Upper lobe of left lung (tissue), 6 donors: ENCODE results near the gene ATP6V1B1. TPM values are rescaled to one million over a fixed set of nuclear protein-coding genes. Genes with fewer than 3 reads are reported as not detected.

Experiments used
- ATAC-seq, 2 donors: fragments of 200-7000 bp; cut with Tn5 transposase; one replicate each; pipeline ENCODE4 v1.9.1; 2022; ENCODE audit warnings: mild to moderate bottlenecking in 2 of 2, moderate library complexity in 2 of 2; ENCODE audit not compliant: low FRiP score in 2 of 2
- DNase-seq, 2 donors: peaks; one replicate each; pipeline ENCODE4 v3.0.0-alpha.2; 2019 to 2020
- H3K27ac ChIP-seq, 4 donors: fragments of 200-600 bp; sonication (generic); one replicate each; pipeline ENCODE4 v1.5.1; 2016 to 2019
- H3K27me3 ChIP-seq, 4 donors: fragments of 200-600 bp; sonication (generic); one replicate each; pipeline ENCODE4 v1.5.1; 2017 to 2019
- H3K36me3 ChIP-seq, 4 donors: fragments of 200-600 bp; sonication (generic); one replicate each; pipeline ENCODE4 v1.5.1; 2016 to 2019
- H3K4me1 ChIP-seq, 4 donors: fragments of 200-600 bp; sonication (generic); one replicate each; pipeline ENCODE4 v1.5.1; 2018 to 2019
- H3K4me3 ChIP-seq, 4 donors: fragments of 200-600 bp; sonication (generic); one replicate each; pipeline ENCODE4 v1.5.1; 2017 to 2019; ENCODE audit warnings: mild to moderate bottlenecking in 2 of 4, moderate library complexity in 1 of 4
- H3K9me3 ChIP-seq, 4 donors: fragments of 200-600 bp; sonication (generic); one replicate each; pipeline ENCODE4 v1.5.1; 2018 to 2019
- EP300 ChIP-seq, 4 donors: sonication (generic); formaldehyde crosslinking; IDR thresholded peaks; one replicate each; pipeline ENCODE4 v1.5.1; 2017; ENCODE audit warnings: antibody characterized with exemption in 4 of 4, control low read depth in 2 of 4
- POLR2A ChIP-seq, 4 donors: fragments of 450-650 bp; IDR thresholded peaks; one replicate each; pipeline ENCODE4 v1.5.1; 2016 to 2017; ENCODE audit warnings: antibody characterized with exemption in 4 of 4, mild to moderate bottlenecking in 2 of 4
- POLR2AphosphoS5 ChIP-seq, 2 donors: sonication (generic); formaldehyde crosslinking; IDR thresholded peaks; one replicate each; pipeline ENCODE4 v1.5.1; 2017; ENCODE audit warnings: antibody characterized with exemption in 2 of 2
- WGBS, 2 donors: methylation state at CpG; one replicate each; pipeline ENCODE4 v1.1.5; 2017 to 2018; 5-methylcytosine and 5-hydroxymethylcytosine counted together
- total RNA-seq, 6 donors: library from RNA; depleted of rRNA in 4 of 6; stranded (reverse); fragments of >200 nt in 4 of 6; gene quantifications; one replicate each; pipeline versions ENCODE4 v1.1.0 to v1.2.1, GENCODE V29; 2016 to 2021
- TF ChIP-seq, protein P1 (sequence below), 6 experiments: fragments of 450-650 bp in 4 of 6; fragments of 200-600 bp in 2 of 6; sonication (generic) in 2 of 6; IDR thresholded peaks; one replicate each; pipeline ENCODE4 v1.5.1; 2016 to 2019; ENCODE audit warnings: antibody characterized with exemption in 6 of 6
- donor health status: DM: no; HTN: no; CAD: no; lungs with moderate emphysema.
- donor health status: DM: no; HTN: yes; CAD: no; lungs with severe emphysema.

ATP6V1B1 gene
- total RNA-seq, 6 donors from 2014 or later = 1.6 to 23.0 (median 3.2) TPM; not detected in 1

GRCh38 chr2:70962211-70962884 lies 26.6 kb downstream of the ATP6V1B1 start:
- Histone ChIP-seq H3K27ac (no peak overlapping the region), H3K27me3 (peaks cover 0 to 7% (median 4%) of the 10 kb centered on the region in 4 donors), H3K4me3 (no peak overlapping the region), H3K4me1 (peaks cover 5 to 16% (median 10%) of the 10 kb centered on the region in 4 donors), H3K36me3 (no peaks in the 10 kb centered on the region), H3K9me3 (no peaks in the 10 kb centered on the region)
- 83 to 89% methylated on average over 12 of the region's 12 CpGs for WGBS, 2 donors
- peak; percentile 18 to 50 for DNase-seq
- no peak for TF ChIP-seq EP300 (IDR thresholded peaks at IDR 0.05)
- TF ChIP-seq, protein P1, sequence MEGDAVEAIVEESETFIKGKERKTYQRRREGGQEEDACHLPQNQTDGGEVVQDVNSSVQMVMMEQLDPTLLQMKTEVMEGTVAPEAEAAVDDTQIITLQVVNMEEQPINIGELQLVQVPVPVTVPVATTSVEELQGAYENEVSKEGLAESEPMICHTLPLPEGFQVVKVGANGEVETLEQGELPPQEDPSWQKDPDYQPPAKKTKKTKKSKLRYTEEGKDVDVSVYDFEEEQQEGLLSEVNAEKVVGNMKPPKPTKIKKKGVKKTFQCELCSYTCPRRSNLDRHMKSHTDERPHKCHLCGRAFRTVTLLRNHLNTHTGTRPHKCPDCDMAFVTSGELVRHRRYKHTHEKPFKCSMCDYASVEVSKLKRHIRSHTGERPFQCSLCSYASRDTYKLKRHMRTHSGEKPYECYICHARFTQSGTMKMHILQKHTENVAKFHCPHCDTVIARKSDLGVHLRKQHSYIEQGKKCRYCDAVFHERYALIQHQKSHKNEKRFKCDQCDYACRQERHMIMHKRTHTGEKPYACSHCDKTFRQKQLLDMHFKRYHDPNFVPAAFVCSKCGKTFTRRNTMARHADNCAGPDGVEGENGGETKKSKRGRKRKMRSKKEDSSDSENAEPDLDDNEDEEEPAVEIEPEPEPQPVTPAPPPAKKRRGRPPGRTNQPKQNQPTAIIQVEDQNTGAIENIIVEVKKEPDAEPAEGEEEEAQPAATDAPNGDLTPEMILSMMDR (IDR thresholded peaks at IDR 0.05) = no peak
- TF ChIP-seq POLR2A (IDR thresholded peaks at IDR 0.05) = no peak
- no peak for TF ChIP-seq POLR2AphosphoS5 (IDR thresholded peaks at IDR 0.05)
- no peak for ATAC-seq

- Histone ChIP-seq H3K27ac (no peak overlapping the region), H3K27me3 (peaks cover 0 to 7% (median 4%) of the 10 kb centered on the region in 4 donors), H3K36me3 (no peaks in the 10 kb centered on the region), H3K4me3 (no peak overlapping the region), H3K9me3 (no peaks in the 10 kb centered on the region), H3K4me1 (peaks cover 5 to 11% (median 8%) of the 10 kb centered on the region in 4 donors)
- 70 to 73% methylated on average over 17 to 18 of the region's 18 CpGs for WGBS, 2 donors
- DNase-seq (peak in 1 of 2 donors; percentile 63), ATAC-seq (no peak)
- no peak for TF ChIP-seq POLR2A (IDR thresholded peaks at IDR 0.05)
- TF ChIP-seq, protein P1 (IDR thresholded peaks at IDR 0.05) = no peak
- no peak for TF ChIP-seq POLR2AphosphoS5 (IDR thresholded peaks at IDR 0.05)
- TF ChIP-seq EP300 (IDR thresholded peaks at IDR 0.05) = no peak
These were observed 27.5 kb downstream of the ATP6V1B1 start for GRCh38 chr2:70962885-70963878.

DNA sequence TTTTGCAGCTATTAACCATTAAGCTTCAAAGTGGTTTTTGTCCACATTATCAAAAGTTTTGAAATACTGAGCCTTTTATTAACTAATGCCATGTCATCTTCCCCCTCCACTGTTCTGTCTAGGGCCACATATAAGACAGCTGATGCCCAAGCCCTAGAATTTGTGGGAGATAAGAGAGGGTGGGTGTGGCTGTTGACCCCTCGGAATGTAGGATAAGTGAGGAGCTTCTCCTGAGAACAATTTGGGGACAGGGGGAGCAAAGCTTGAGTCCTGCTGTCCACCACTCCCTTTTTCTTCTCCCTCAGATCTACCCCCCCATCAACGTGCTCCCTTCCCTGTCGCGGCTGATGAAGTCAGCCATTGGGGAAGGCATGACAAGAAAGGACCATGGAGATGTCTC lies 28.4 kb downstream of the ATP6V1B1 start:
- ATAC-seq = no peak
- H3K36me3 ChIP-seq = no peaks in the 10 kb centered on the region
- TF ChIP-seq, protein P1 (IDR thresholded peaks at IDR 0.05) = no peak
- TF ChIP-seq POLR2AphosphoS5 (IDR thresholded peaks at IDR 0.05) (no peak), POLR2A (IDR thresholded peaks at IDR 0.05) (no peak), EP300 (IDR thresholded peaks at IDR 0.05) (no peak)

GRCh38 chr2:70964596-70965386 lies 29.1 kb downstream of the ATP6V1B1 start:
- H3K36me3 ChIP-seq = no peaks in the 10 kb centered on the region
- ATAC-seq = peak; percentile 39 to 89
- no peak overlapping the region for H3K27ac ChIP-seq
- WGBS, 2 donors = 5 to 7% methylated on average over 32 to 53 of the region's 59 CpGs
- H3K27me3 ChIP-seq = peaks cover 0 to 7% (median 4%) of the 10 kb centered on the region in 4 donors
- H3K4me1 ChIP-seq = peaks cover 5 to 11% (median 8%) of the 10 kb centered on the region in 4 donors
- peak; percentile 63 to 90 for DNase-seq
- TF ChIP-seq, protein P1 (IDR thresholded peaks at IDR 0.05) = peak; percentile 76 to 85 (median 84)
- TF ChIP-seq EP300 (IDR thresholded peaks at IDR 0.05) = no peak
- H3K4me3 ChIP-seq = peak overlapping the region; percentile 34 to 56 (median 46)
- H3K9me3 ChIP-seq = no peaks in the 10 kb centered on the region

More for the DNA sequence above, 28.4 kb downstream of the ATP6V1B1 start:
- DNase-seq = no peak
- Histone ChIP-seq H3K27ac (no peak overlapping the region), H3K4me3 (no peak overlapping the region), H3K4me1 (peaks cover 5 to 11% (median 8%) of the 10 kb centered on the region in 4 donors), H3K27me3 (peaks cover 0 to 7% (median 4%) of the 10 kb centered on the region in 4 donors), H3K9me3 (no peaks in the 10 kb centered on the region)
- 58 to 60% methylated on average over 4 of the region's 4 CpGs for WGBS, 2 donors
